LoVo (cell line): Measurements from ENCODE around the gene SOCS3.

Experiments
- DNase-seq: peaks from one replicate; pipeline ENCODE4 v3.0.0-alpha.2; 2016; ENCODE audit warnings: low spot score

The SOCS3 gene

DNA sequence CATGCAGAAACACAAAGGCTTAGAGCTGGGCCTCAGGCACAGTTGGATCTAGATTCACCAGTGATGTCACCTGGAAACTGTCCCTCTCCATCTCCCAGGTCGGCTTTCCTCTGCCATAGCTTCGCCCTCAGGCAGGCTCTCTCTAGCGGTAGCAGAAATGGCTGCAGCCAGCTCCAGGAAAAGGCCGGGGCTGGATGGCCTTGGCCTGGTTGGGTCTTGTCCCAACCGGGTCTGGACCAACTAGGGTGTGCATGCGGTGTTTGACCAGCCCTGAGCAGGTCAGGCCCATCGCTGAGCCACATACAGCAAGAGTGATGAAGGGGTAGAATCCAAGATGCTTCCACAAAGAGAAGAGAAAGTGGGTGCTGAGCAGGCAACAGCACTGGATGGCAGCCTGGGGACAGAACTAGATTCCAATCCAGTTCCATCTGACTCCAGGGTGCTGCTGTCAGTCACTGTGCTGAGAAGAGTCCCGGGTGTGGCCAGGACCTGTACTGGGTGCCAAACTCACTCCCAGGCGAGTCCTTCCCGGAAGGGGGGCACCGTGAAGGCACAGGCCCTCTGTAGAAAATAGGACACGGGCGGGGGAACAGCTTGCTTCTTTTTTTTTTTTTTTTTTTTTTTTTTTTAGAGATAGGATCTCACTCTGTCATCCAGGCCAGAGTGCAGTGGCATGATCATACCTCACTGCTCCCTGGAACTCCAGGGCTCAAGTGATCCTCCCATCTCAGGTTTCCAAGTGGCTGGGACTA lies 51.8 kb downstream of the SOCS3 start:
- no peak for DNase-seq

DNA sequence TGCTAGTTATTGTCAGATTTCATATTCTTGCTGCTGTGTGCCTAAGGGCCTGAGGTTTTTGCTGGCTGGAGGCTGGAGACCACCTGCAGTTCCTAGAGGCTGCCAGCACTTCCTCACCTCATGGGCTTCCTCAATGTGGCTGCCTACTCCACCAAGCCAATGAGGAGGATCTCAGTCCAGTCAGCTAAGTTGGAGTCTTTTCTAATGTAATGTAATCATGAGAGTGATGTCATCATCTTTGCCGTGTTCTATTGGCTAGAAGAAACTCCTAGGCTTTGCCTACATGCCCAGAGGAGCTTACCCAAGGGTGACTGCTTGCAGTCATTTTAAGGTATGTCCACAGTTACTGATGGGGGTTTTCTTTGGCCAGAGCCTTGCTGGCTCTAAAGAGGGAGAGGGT lies 53.0 kb downstream of the SOCS3 start:
- no peak for DNase-seq
